ENCODE results near the gene BCLAF3.

Gene BCLAF3

DNA sequence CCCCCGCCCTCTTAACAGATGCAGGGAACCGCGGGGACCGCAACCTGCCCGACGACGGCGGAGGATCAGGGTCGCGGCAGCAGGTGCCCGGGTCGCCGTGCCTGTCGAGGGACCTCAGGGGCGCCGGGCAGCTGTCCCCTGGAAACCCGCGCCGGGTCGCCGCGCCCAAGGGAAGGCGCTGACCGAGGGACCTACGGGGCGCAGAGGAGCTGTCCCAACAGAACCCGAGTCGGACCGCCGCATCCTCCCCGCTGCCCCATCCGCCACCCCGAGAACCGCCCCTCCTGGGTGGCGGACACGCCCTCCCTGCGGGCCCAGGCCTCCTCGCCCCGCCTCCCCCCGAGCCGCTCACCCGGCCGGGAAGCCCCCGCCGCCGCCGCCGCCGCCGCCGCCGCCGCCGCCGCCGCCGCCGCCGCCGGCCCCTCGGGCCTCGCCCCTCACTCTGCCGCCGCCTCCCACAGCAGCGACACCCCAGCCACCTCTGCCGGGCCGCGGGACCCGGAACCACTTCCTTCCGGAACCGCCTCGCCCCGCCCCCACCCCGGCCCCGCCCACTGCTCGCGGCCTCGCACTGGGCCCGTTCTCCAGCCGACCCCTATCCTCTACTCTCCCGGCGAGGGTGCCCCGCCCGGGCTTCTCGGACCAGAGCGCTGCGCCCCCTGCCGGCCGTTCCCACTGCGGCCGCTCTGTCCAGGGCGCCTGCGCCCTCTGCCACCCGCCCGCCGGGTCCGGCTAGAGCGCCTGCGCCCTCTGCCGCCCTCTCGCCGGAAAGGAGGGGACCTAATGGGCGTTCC, at the start of gene BCLAF3:
BCLAF3 (minus strand) TSS at position 506 of the 794 bp plus-strand sequence. CDS start 20,797 bp downstream, outside the sequence.
- Histone ChIP-seq H3K27me3 (ENCODE audit: insufficient read depth, insufficient read length) (no peaks in the 10 kb centered on the region), H3K9ac (ENCODE audit: insufficient read length, low read depth) (peak within 1 kb of the TSS; percentile 50), H3K36me3 (ENCODE audit: insufficient read depth, insufficient read length, low read length) (no peaks in the 10 kb centered on the region), H3K4me1 (ENCODE audit: insufficient read depth, insufficient read length) (no peaks in the 10 kb centered on the region), H3K4me3 (ENCODE audit: insufficient read length, low read depth) (peak within 1 kb of the TSS; percentile 71), H3K9me3 (ENCODE audit: insufficient read depth, low read length) (no peaks in the 10 kb centered on the region)
- TF ChIP-seq ZNF274 (IDR thresholded peaks at IDR 0.05; ENCODE audit: low read depth, low read length) (no peak), YY1 (IDR thresholded peaks at IDR 0.05; ENCODE audit: insufficient read depth, insufficient read length) (no peak), SUZ12 (IDR thresholded peaks at IDR 0.05; ENCODE audit: extremely low read depth, insufficient read depth, insufficient read length) (no peak)
- peak; percentile 84 for DNase-seq (ENCODE audit: low read depth, low spot score)

DNA sequence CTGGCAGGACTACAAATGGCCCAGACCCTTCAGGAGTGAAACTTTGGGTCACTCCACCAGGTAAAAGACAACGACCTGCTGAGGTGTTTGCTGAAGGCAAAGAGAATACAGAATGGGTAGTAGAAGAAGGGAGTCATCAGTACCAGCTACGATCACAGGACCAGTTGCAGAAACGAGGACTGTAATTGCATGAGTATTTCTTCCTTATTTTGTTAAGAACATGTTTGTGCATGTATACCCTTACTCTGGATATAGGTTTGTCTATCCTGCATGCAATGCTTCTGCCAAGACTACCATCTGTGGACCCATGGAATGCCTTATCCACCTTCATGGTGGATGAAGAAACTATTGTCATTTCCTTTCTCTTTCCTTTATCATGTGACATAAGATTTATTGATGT, 48.1 kb upstream of the BCLAF3 start:
- TF ChIP-seq YY1 (IDR thresholded peaks at IDR 0.05; ENCODE audit: insufficient read depth, insufficient read length), result no peak
- TF ChIP-seq SUZ12 (IDR thresholded peaks at IDR 0.05; ENCODE audit: extremely low read depth, insufficient read depth, insufficient read length), result no peak
- TF ChIP-seq ZNF274 (IDR thresholded peaks at IDR 0.05; ENCODE audit: low read depth, low read length), result no peak
- Histone ChIP-seq H3K9me3 (ENCODE audit: insufficient read depth, low read length) (no peaks in the 10 kb centered on the region), H3K4me3 (ENCODE audit: insufficient read length, low read depth) (no peak overlapping the region), H3K36me3 (ENCODE audit: insufficient read depth, insufficient read length, low read length) (no peaks in the 10 kb centered on the region), H3K27me3 (ENCODE audit: insufficient read depth, insufficient read length) (no peaks in the 10 kb centered on the region), H3K4me1 (ENCODE audit: insufficient read depth, insufficient read length) (no peaks in the 10 kb centered on the region), H3K9ac (ENCODE audit: insufficient read length, low read depth) (no peak overlapping the region)
- DNase-seq (ENCODE audit: low read depth, low spot score), result no peak

DNA sequence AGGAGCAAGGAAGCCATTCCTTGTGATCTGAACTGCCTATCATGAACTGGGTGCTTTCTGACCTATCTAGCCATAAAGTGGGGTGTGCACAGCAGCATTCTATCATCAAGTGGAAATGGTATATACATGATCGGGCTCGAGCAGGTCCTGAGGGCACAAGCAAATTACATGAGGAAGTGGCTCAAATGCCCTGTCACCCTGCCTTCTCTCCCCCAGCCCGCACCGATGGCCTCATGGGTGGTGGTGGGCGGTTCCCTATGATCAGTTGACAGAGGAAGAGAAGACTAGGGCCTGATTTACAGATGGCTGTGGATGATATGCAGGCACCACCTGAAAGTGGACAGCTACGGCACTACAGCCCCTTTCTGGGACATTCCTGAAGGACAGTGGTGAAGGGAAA, 46.3 kb upstream of the BCLAF3 start:
- H3K36me3 ChIP-seq (ENCODE audit: insufficient read depth, insufficient read length, low read length), result no peaks in the 10 kb centered on the region
- no peak overlapping the region for H3K4me3 ChIP-seq (ENCODE audit: insufficient read length, low read depth)
- H3K27me3 ChIP-seq (ENCODE audit: insufficient read depth, insufficient read length), result no peaks in the 10 kb centered on the region
- TF ChIP-seq SUZ12 (IDR thresholded peaks at IDR 0.05; ENCODE audit: extremely low read depth, insufficient read depth, insufficient read length), result no peak
- TF ChIP-seq YY1 (IDR thresholded peaks at IDR 0.05; ENCODE audit: insufficient read depth, insufficient read length), result no peak
- no peak for TF ChIP-seq ZNF274 (IDR thresholded peaks at IDR 0.05; ENCODE audit: low read depth, low read length)
- DNase-seq (ENCODE audit: low read depth, low spot score), result no peak
- no peaks in the 10 kb centered on the region for H3K9me3 ChIP-seq (ENCODE audit: insufficient read depth, low read length)
- H3K9ac ChIP-seq (ENCODE audit: insufficient read length, low read depth), result no peak overlapping the region
- H3K4me1 ChIP-seq (ENCODE audit: insufficient read depth, insufficient read length), result no peaks in the 10 kb centered on the region

DNA sequence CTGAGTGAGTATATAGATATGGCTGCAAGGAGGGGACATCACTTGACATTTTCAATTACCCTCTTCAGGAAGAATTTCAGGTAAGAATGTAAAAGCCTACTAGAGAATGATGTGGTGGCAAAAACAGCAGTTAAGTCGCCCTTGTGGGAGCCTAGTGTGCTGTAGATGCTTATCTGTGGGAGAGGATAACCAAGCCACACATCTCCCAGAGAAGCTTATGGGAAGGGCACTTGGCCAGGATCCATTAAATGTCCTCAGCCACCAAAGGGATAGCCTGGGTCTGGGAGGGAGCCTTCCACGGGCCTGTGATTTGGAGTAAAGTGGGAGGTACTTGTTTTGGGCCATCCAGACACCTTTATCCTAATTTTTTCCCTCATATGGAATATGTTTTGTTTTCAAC, 41.3 kb upstream of the BCLAF3 start:
- no peak for TF ChIP-seq SUZ12 (IDR thresholded peaks at IDR 0.05; ENCODE audit: extremely low read depth, insufficient read depth, insufficient read length)
- no peak for TF ChIP-seq YY1 (IDR thresholded peaks at IDR 0.05; ENCODE audit: insufficient read depth, insufficient read length)
- TF ChIP-seq ZNF274 (IDR thresholded peaks at IDR 0.05; ENCODE audit: low read depth, low read length), result no peak
- Histone ChIP-seq H3K4me3 (ENCODE audit: insufficient read length, low read depth) (no peak overlapping the region), H3K4me1 (ENCODE audit: insufficient read depth, insufficient read length) (peaks cover under 1% of the 10 kb centered on the region), H3K9me3 (ENCODE audit: insufficient read depth, low read length) (no peaks in the 10 kb centered on the region), H3K27me3 (ENCODE audit: insufficient read depth, insufficient read length) (no peaks in the 10 kb centered on the region), H3K36me3 (ENCODE audit: insufficient read depth, insufficient read length, low read length) (no peaks in the 10 kb centered on the region), H3K9ac (ENCODE audit: insufficient read length, low read depth) (no peak overlapping the region)
- no peak for DNase-seq (ENCODE audit: low read depth, low spot score)

DNA sequence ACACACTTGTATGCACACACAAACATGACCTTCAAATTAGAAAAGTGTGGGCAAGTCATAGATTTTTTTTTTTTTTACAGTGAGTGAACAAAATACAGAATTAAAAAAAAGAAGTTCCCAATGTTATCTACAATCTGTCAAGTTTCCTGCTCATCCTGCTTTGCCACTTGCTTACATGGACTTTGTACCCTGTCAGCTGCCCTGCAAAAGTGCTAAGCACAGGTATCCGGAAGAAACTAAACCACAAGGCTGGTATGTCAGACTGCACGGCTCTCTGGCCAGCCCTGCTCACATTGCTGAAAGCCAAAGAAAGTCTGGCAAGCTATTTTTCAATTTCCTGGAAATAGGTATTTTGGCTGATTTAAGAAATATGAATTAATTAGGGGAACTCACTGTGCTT, 38.9 kb upstream of the BCLAF3 start:
- TF ChIP-seq ZNF274 (IDR thresholded peaks at IDR 0.05; ENCODE audit: low read depth, low read length), result no peak
- TF ChIP-seq YY1 (IDR thresholded peaks at IDR 0.05; ENCODE audit: insufficient read depth, insufficient read length), result no peak
- no peak for TF ChIP-seq SUZ12 (IDR thresholded peaks at IDR 0.05; ENCODE audit: extremely low read depth, insufficient read depth, insufficient read length)

DNA sequence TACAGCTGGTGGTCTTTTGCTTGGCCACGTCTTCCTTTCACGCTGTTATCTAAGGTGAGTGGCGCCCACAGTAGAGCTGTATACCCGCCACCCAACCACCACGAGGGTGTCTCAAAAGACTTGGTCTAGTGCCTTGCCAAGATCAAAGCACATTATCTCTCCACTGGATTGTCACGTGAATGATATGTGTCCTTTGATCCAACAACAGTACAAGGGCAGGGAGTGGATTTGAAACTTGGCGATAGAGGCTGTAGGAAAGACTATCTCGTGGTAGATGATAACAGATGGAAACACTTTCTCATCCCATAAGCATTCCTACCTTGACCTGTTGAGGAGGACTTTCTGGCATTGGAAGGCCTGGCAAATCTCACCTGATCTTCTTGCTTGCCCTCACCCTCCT, 37.7 kb upstream of the BCLAF3 start:
- Histone ChIP-seq H3K36me3 (ENCODE audit: insufficient read depth, insufficient read length, low read length) (no peaks in the 10 kb centered on the region), H3K27me3 (ENCODE audit: insufficient read depth, insufficient read length) (no peaks in the 10 kb centered on the region), H3K9ac (ENCODE audit: insufficient read length, low read depth) (no peak overlapping the region), H3K4me1 (ENCODE audit: insufficient read depth, insufficient read length) (peaks cover 4% of the 10 kb centered on the region), H3K4me3 (ENCODE audit: insufficient read length, low read depth) (no peak overlapping the region), H3K9me3 (ENCODE audit: insufficient read depth, low read length) (no peaks in the 10 kb centered on the region)
- DNase-seq (ENCODE audit: low read depth, low spot score), result no peak
- TF ChIP-seq SUZ12 (IDR thresholded peaks at IDR 0.05; ENCODE audit: extremely low read depth, insufficient read depth, insufficient read length), result no peak
- TF ChIP-seq ZNF274 (IDR thresholded peaks at IDR 0.05; ENCODE audit: low read depth, low read length), result no peak
- TF ChIP-seq YY1 (IDR thresholded peaks at IDR 0.05; ENCODE audit: insufficient read depth, insufficient read length), result no peak

More for the DNA sequence above, 38.9 kb upstream of the BCLAF3 start:
- Histone ChIP-seq H3K9ac (ENCODE audit: insufficient read length, low read depth) (no peak overlapping the region), H3K9me3 (ENCODE audit: insufficient read depth, low read length) (no peaks in the 10 kb centered on the region), H3K4me3 (ENCODE audit: insufficient read length, low read depth) (no peak overlapping the region), H3K4me1 (ENCODE audit: insufficient read depth, insufficient read length) (peaks cover 4% of the 10 kb centered on the region), H3K27me3 (ENCODE audit: insufficient read depth, insufficient read length) (no peaks in the 10 kb centered on the region), H3K36me3 (ENCODE audit: insufficient read depth, insufficient read length, low read length) (no peaks in the 10 kb centered on the region)
- DNase-seq (ENCODE audit: low read depth, low spot score), result no peak

DNA sequence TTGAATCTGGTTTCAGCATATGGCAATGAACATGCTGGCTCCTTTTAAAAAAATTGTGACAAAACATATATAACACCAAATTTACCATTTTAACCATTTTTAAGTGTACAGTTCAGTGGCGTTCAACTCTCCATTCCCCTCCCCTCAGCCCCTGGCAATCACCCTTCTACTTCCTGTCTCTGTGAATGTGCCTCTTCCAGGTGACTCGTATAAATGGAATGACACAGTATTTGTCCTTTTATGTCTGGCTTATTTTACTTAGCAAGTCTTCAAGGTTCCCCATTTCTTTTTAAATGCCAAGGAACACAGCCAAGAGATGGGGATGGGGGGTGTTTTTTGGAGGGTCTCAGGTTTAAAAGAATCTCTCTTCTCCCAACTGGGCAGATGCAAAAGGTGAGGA, 35.4 kb upstream of the BCLAF3 start:
- no peak overlapping the region for H3K9ac ChIP-seq (ENCODE audit: insufficient read length, low read depth)
- no peaks in the 10 kb centered on the region for H3K27me3 ChIP-seq (ENCODE audit: insufficient read depth, insufficient read length)
- H3K4me1 ChIP-seq (ENCODE audit: insufficient read depth, insufficient read length), result peaks cover 4% of the 10 kb centered on the region
- H3K36me3 ChIP-seq (ENCODE audit: insufficient read depth, insufficient read length, low read length), result no peaks in the 10 kb centered on the region
- TF ChIP-seq YY1 (IDR thresholded peaks at IDR 0.05; ENCODE audit: insufficient read depth, insufficient read length), result no peak
- TF ChIP-seq ZNF274 (IDR thresholded peaks at IDR 0.05; ENCODE audit: low read depth, low read length), result no peak
- no peak for TF ChIP-seq SUZ12 (IDR thresholded peaks at IDR 0.05; ENCODE audit: extremely low read depth, insufficient read depth, insufficient read length)
- H3K4me3 ChIP-seq (ENCODE audit: insufficient read length, low read depth), result no peak overlapping the region
- peak; percentile 22 for DNase-seq (ENCODE audit: low read depth, low spot score)
- no peaks in the 10 kb centered on the region for H3K9me3 ChIP-seq (ENCODE audit: insufficient read depth, low read length)
